B cell (primary cell): ENCODE results near the gene POMGNT1. TPM values are rescaled to one million over a fixed set of nuclear protein-coding genes. Genes with fewer than 3 reads are reported as not detected.

Experiments
- ATAC-seq: fragments of 200-7000 bp; cut with Tn5 transposase; one replicate; pipeline ENCODE4 v1.10.0; 2021; ENCODE audit warnings: low read depth, mild to moderate bottlenecking, moderate number of reproducible peaks, moderate library complexity
- CTCF ChIA-PET: fragments of 350-600 bp; sonication (Branson Sonifier 250); formaldehyde crosslinking; loops from one replicate; lab custom pipeline; 2021; ENCODE audit warnings: antibody characterized with exemption, inconsistent platforms; lab: Charles Lee
- POLR2A ChIA-PET: fragments of 350-600 bp; sonication (Branson Sonifier 250); formaldehyde crosslinking; loops from one replicate; lab custom pipeline; 2021; ENCODE audit warnings: antibody characterized with exemption; lab: Charles Lee
- DNase-seq: peaks from one replicate; pipeline ENCODE4 v3.0.0; 2013
- H2AFZ ChIP-seq: 2 replicates; pipeline ENCODE4 v1.6.1; 2012; ENCODE audit warnings: mild to moderate bottlenecking, low read depth, low read length; ENCODE audit not compliant: insufficient read depth, poor library complexity, severe bottlenecking
- H3K27ac ChIP-seq, 2 donors: 1 replicate in 1 of 2; 2 replicates in 1 of 2; pipeline ENCODE4 v1.5.1; 2012 to 2013; ENCODE audit warnings: low read length in 2 of 2, mild to moderate bottlenecking in 2 of 2, moderate library complexity in 1 of 2
- H3K27me3 ChIP-seq, 4 experiments: fragments of 200-600 bp in 1 of 4; sonication (generic) in 1 of 4; replicated peaks in 1 of 4; 1 replicate in 2 of 4; 2 replicates in 2 of 4; pipeline versions ENCODE4 v1.6.1 to v1.7.0; 2013 to 2016; ENCODE audit warnings: low read length in 3 of 4, mild to moderate bottlenecking in 2 of 4, mixed read lengths in 1 of 4, moderate library complexity in 1 of 4; ENCODE audit not compliant: insufficient read depth in 4 of 4, control insufficient read depth in 3 of 4; ENCODE audit errors: control extremely low read depth in 1 of 4
- H3K36me3 ChIP-seq, 2 experiments: replicated peaks in 1 of 2; 1 replicate in 1 of 2; 2 replicates in 1 of 2; pipeline versions ENCODE4 v1.6.1 to v1.7.1; 2013; ENCODE audit warnings: low read length in 1 of 2; ENCODE audit not compliant: insufficient read depth in 2 of 2, control insufficient read depth in 1 of 2; ENCODE audit errors: control extremely low read depth in 1 of 2, extremely low read depth in 1 of 2
- H3K4me1 ChIP-seq, 2 donors: fragments of 200-600 bp in 1 of 2; sonication (generic) in 1 of 2; 1 replicate in 1 of 2; 2 replicates in 1 of 2; pipeline versions ENCODE4 v1.5.1 to v1.6.1; 2013 to 2017; ENCODE audit warnings: low read length in 2 of 2; ENCODE audit not compliant: control insufficient read depth in 2 of 2, insufficient read depth in 2 of 2
- H3K4me2 ChIP-seq: replicated peaks from 2 replicates; pipeline ENCODE3; 2012; ENCODE audit warnings: mild to moderate bottlenecking, low read depth, low read length; ENCODE audit not compliant: poor library complexity, severe bottlenecking
- H3K4me3 ChIP-seq, 5 experiments: fragments of 200-600 bp in 1 of 5; sonication (generic) in 1 of 5; 1 replicate in 3 of 5; 2 replicates in 2 of 5; pipeline versions ENCODE4 v1.5.1 to v1.7.0; 2011 to 2016; ENCODE audit warnings: low read length in 4 of 5, mild to moderate bottlenecking in 4 of 5, low read depth in 2 of 5, control low read depth in 1 of 5, moderate library complexity in 1 of 5; ENCODE audit not compliant: insufficient read depth in 1 of 5; ENCODE audit errors: control extremely low read depth in 1 of 5, extremely low read depth in 1 of 5
- H3K79me2 ChIP-seq: fragments of 200-600 bp; sonication (generic); one replicate; pipeline ENCODE4 v1.6.0; 2016; ENCODE audit warnings: low read length; ENCODE audit not compliant: control insufficient read depth, insufficient read depth
- H3K9ac ChIP-seq: fragments of 200-600 bp; sonication (generic); 2 replicates; pipeline ENCODE4 v1.6.1; 2017; ENCODE audit warnings: mild to moderate bottlenecking, low read length, moderate library complexity
- H3K9me3 ChIP-seq, 3 donors: one replicate each; pipeline versions ENCODE4 v1.6.1 to v1.7.1; 2013; ENCODE audit warnings: low read length in 2 of 3; ENCODE audit not compliant: control insufficient read depth in 2 of 3, insufficient read depth in 1 of 3; ENCODE audit errors: control extremely low read depth in 1 of 3
- H4K20me1 ChIP-seq: 2 replicates; pipeline ENCODE4 v1.6.0; 2012; ENCODE audit warnings: mild to moderate bottlenecking, low read length; ENCODE audit not compliant: insufficient read depth, control insufficient read depth, poor library complexity, severe bottlenecking
- H3K27ac Mint-ChIP-seq: one replicate; pipeline ENCODE4 v1.8.0; 2021; ENCODE audit warnings: mixed read lengths
- H3K27me3 Mint-ChIP-seq: one replicate; pipeline ENCODE4 v1.8.0; 2021; ENCODE audit warnings: mixed read lengths
- H3K4me1 Mint-ChIP-seq: one replicate; pipeline ENCODE4 v1.8.0; 2021; ENCODE audit warnings: mixed read lengths
- H3K4me3 Mint-ChIP-seq: one replicate; pipeline ENCODE4 v1.8.0; 2021; ENCODE audit warnings: mixed read lengths
- H3K9me3 Mint-ChIP-seq: one replicate; pipeline ENCODE4 v1.8.0; 2022; ENCODE audit warnings: mixed read lengths; ENCODE audit not compliant: insufficient read depth
- EZH2 ChIP-seq: IDR thresholded peaks from 2 replicates; pipeline ENCODE4 v1.6.1; 2012; ENCODE audit warnings: borderline replicate concordance, low read depth, mild to moderate bottlenecking, moderate library complexity, low read length; ENCODE audit not compliant: insufficient read depth, poor library complexity, severe bottlenecking
- WGBS: methylation state at CpG from one replicate; pipeline ENCODE4 v1.1.5; 2013; ENCODE audit warnings: missing lambda C conversion rate; ENCODE audit not compliant: insufficient coverage; 5-methylcytosine and 5-hydroxymethylcytosine counted together
- intact Hi-C: fragments of 100-400 bp; cut with micrococcal nuclease; formaldehyde crosslinking; loops from one replicate; pipeline ENCODE4 v1.10.0; 2022
- polyA plus RNA-seq: library from polyadenylated mRNA; depleted of rRNA; stranded (reverse); fragments of >200 nt; gene quantifications from 2 replicates; pipeline ENCODE4 v1.2.3, GENCODE V29; 2012
- total RNA-seq, 2 donors: library from RNA; stranded (reverse); fragments of 120-200 nt in 1 of 2; gene quantifications; 1 replicate in 1 of 2; 2 replicates in 1 of 2; pipeline versions ENCODE4 v1.2.3 to v1.2.4, GENCODE V29; 2013 to 2022
- TF ChIP-seq, protein P1 (sequence below): fragments of 200-600 bp; IDR thresholded peaks from one replicate; pipeline ENCODE4 v1.8.0; 2022; ENCODE audit warnings: antibody characterized with exemption, mild to moderate bottlenecking

POMGNT1 gene
- total and polyA plus RNA-seq, 2 donors (not counting 1 experiment from before 2014, with no cell fraction given) = 32.6 to 51.0 TPM

GRCh38 chr1:46205791-46206190 is 7.6 kb upstream of the POMGNT1 start:
- intact Hi-C loops = no loop called here
- no peak overlapping the region for H3K27ac Mint-ChIP-seq
- no peak overlapping the region for H3K27ac ChIP-seq
- no peaks in the 10 kb centered on the region for H3K79me2 ChIP-seq
- peaks cover 6% of the 10 kb centered on the region for H3K27me3 Mint-ChIP-seq
- peaks cover 16% of the 10 kb centered on the region for H3K4me1 Mint-ChIP-seq
- H4K20me1 ChIP-seq = no peaks in the 10 kb centered on the region
- 100% methylated on average over 1 of the region's 3 CpGs for WGBS
- POLR2A ChIA-PET = no interaction called here
- H3K9me3 Mint-ChIP-seq = no peaks in the 10 kb centered on the region
- CTCF ChIA-PET = no interaction called here
- no peaks in the 10 kb centered on the region for H3K36me3 ChIP-seq
- H3K4me2 ChIP-seq = no peak overlapping the region
- H3K9ac ChIP-seq = no peak overlapping the region
- peaks cover 0 to 15% (median 7%) of the 10 kb centered on the region in 4 experiments for H3K27me3 ChIP-seq
- H3K4me1 ChIP-seq = peaks cover 13 to 15% of the 10 kb centered on the region in 2 donors
- H2AFZ ChIP-seq = no peak overlapping the region
- ATAC-seq (no peak), DNase-seq (no peak)
- H3K9me3 ChIP-seq = no peaks in the 10 kb centered on the region
- no peak for TF ChIP-seq EZH2
- TF ChIP-seq, protein P1, sequence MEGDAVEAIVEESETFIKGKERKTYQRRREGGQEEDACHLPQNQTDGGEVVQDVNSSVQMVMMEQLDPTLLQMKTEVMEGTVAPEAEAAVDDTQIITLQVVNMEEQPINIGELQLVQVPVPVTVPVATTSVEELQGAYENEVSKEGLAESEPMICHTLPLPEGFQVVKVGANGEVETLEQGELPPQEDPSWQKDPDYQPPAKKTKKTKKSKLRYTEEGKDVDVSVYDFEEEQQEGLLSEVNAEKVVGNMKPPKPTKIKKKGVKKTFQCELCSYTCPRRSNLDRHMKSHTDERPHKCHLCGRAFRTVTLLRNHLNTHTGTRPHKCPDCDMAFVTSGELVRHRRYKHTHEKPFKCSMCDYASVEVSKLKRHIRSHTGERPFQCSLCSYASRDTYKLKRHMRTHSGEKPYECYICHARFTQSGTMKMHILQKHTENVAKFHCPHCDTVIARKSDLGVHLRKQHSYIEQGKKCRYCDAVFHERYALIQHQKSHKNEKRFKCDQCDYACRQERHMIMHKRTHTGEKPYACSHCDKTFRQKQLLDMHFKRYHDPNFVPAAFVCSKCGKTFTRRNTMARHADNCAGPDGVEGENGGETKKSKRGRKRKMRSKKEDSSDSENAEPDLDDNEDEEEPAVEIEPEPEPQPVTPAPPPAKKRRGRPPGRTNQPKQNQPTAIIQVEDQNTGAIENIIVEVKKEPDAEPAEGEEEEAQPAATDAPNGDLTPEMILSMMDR = no peak
- no peak overlapping the region for H3K4me3 Mint-ChIP-seq
- no peak overlapping the region for H3K4me3 ChIP-seq

DNA sequence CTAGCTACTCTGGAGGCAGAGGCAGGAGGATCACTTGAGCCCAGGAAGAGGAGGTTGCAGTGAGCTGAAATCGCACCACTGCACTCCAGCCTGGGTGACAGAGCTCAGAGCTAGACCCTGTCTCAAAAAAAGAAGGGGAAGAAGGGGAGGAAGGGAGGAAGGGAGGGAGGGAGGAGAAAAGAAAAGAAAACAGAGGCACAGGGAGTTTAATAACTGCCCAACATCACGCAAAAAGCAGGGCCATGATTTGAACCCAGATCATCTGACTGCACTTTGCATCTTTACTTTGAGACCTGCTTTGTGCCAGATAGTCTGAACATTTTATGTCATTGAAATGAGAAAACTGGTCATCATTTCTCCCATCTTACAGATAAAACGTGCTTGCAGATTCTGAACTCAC is 6.9 kb upstream of the POMGNT1 start:
- H3K27ac ChIP-seq = no peak overlapping the region
- peaks cover 13 to 15% of the 10 kb centered on the region in 2 donors for H3K4me1 ChIP-seq
- no peaks in the 10 kb centered on the region for H3K79me2 ChIP-seq
- POLR2A ChIA-PET = no interaction called here
- Mint-ChIP-seq H3K4me3 (no peak overlapping the region), H3K4me1 (peaks cover 18% of the 10 kb centered on the region), H3K27ac (no peak overlapping the region), H3K27me3 (peaks cover 6% of the 10 kb centered on the region), H3K9me3 (no peaks in the 10 kb centered on the region)
- H3K36me3 ChIP-seq = no peaks in the 10 kb centered on the region
- ATAC-seq = no peak
- no peak overlapping the region for H3K4me3 ChIP-seq
- CTCF ChIA-PET = interaction anchor here (1.3 kb wide), 1 partner anchor 19 kb away, joined by 6 read pairs; no protein-coding TSS in a partner anchor
- WGBS = 93% methylated on average over 2 of the region's 3 CpGs
- H2AFZ ChIP-seq = no peak overlapping the region
- H3K27me3 ChIP-seq = peaks cover 0 to 15% (median 7%) of the 10 kb centered on the region in 4 experiments
- intact Hi-C loops = no loop called here
- no peak overlapping the region for H3K4me2 ChIP-seq
- TF ChIP-seq, protein P1 = no peak
- no peak for TF ChIP-seq EZH2
- H4K20me1 ChIP-seq = no peaks in the 10 kb centered on the region
- H3K9me3 ChIP-seq = no peaks in the 10 kb centered on the region
- DNase-seq = no peak
- no peak overlapping the region for H3K9ac ChIP-seq
